ENCODE measurements around the gene ARHGAP15. TPM values are rescaled to one million over a fixed set of nuclear protein-coding genes. Genes with fewer than 3 reads are reported as not detected.

ARHGAP15 gene
- polyA plus RNA-seq, 1 donor = 16.4 TPM

- peaks cover 27% of the 10 kb centered on the region for H3K4me1 ChIP-seq (ENCODE audit: control insufficient read depth, insufficient read depth, low read length)
- WGBS (ENCODE audit: insufficient coverage, low lambda C conversion rate) = 22% methylated on average over 2 of the region's 6 CpGs
- H3K36me3 ChIP-seq (ENCODE audit: control insufficient read depth, insufficient read depth, low read length) = no peaks in the 10 kb centered on the region
- DNase-seq = no peak
- H3K27ac ChIP-seq (ENCODE audit: low read length) = no peak overlapping the region
- H3K9me3 ChIP-seq (ENCODE audit: control insufficient read depth, low read depth, low read length) = no peaks in the 10 kb centered on the region
- no peak overlapping the region for H3K4me3 ChIP-seq (ENCODE audit: low read length)
- H3K27me3 ChIP-seq (ENCODE audit: control insufficient read depth, insufficient read depth, low read length) = no peaks in the 10 kb centered on the region
Measured at GRCh38 chr2:143705108-143705707, 576.0 kb downstream of the ARHGAP15 start.

GRCh38 chr2:143706354-143706753, 577.1 kb downstream of the ARHGAP15 start:
- peak in 1 of 2 donors; percentile 53 for DNase-seq
- Histone ChIP-seq H3K4me3 (ENCODE audit: low read length) (no peak overlapping the region), H3K4me1 (ENCODE audit: control insufficient read depth, insufficient read depth, low read length) (peaks cover 27% of the 10 kb centered on the region), H3K27ac (ENCODE audit: low read length) (no peak overlapping the region), H3K36me3 (ENCODE audit: control insufficient read depth, insufficient read depth, low read length) (no peaks in the 10 kb centered on the region), H3K9me3 (ENCODE audit: control insufficient read depth, low read depth, low read length) (no peaks in the 10 kb centered on the region), H3K27me3 (ENCODE audit: control insufficient read depth, insufficient read depth, low read length) (no peaks in the 10 kb centered on the region)
- WGBS (ENCODE audit: insufficient coverage, low lambda C conversion rate) = no CpG with 5 or more reads among the region's 3 CpGs

GRCh38 chr2:143708682-143709081, 579.5 kb downstream of the ARHGAP15 start:
- no peak for DNase-seq
- Histone ChIP-seq H3K36me3 (ENCODE audit: control insufficient read depth, insufficient read depth, low read length) (no peaks in the 10 kb centered on the region), H3K4me3 (ENCODE audit: low read length) (no peak overlapping the region), H3K9me3 (ENCODE audit: control insufficient read depth, low read depth, low read length) (no peaks in the 10 kb centered on the region), H3K4me1 (ENCODE audit: control insufficient read depth, insufficient read depth, low read length) (peaks cover 20% of the 10 kb centered on the region), H3K27me3 (ENCODE audit: control insufficient read depth, insufficient read depth, low read length) (no peaks in the 10 kb centered on the region), H3K27ac (ENCODE audit: low read length) (no peak overlapping the region)

- no peaks in the 10 kb centered on the region for H3K9me3 ChIP-seq (ENCODE audit: control insufficient read depth, low read depth, low read length)
- no peaks in the 10 kb centered on the region for H3K27me3 ChIP-seq (ENCODE audit: control insufficient read depth, insufficient read depth, low read length)
- no peaks in the 10 kb centered on the region for H3K36me3 ChIP-seq (ENCODE audit: control insufficient read depth, insufficient read depth, low read length)
- no peak overlapping the region for H3K27ac ChIP-seq (ENCODE audit: low read length)
- no peak overlapping the region for H3K4me3 ChIP-seq (ENCODE audit: low read length)
- DNase-seq = no peak
- H3K4me1 ChIP-seq (ENCODE audit: control insufficient read depth, insufficient read depth, low read length) = peaks cover 16% of the 10 kb centered on the region
- 90% methylated on average over 2 of the region's 4 CpGs for WGBS (ENCODE audit: insufficient coverage, low lambda C conversion rate)
Measured at GRCh38 chr2:143710196-143710595, 581.0 kb downstream of the ARHGAP15 start.

- DNase-seq = no peak
- no peaks in the 10 kb centered on the region for H3K27me3 ChIP-seq (ENCODE audit: control insufficient read depth, insufficient read depth, low read length)
- no peaks in the 10 kb centered on the region for H3K36me3 ChIP-seq (ENCODE audit: control insufficient read depth, insufficient read depth, low read length)
- no peak overlapping the region for H3K4me3 ChIP-seq (ENCODE audit: low read length)
- H3K9me3 ChIP-seq (ENCODE audit: control insufficient read depth, low read depth, low read length) = no peaks in the 10 kb centered on the region
- no peak overlapping the region for H3K27ac ChIP-seq (ENCODE audit: low read length)
- H3K4me1 ChIP-seq (ENCODE audit: control insufficient read depth, insufficient read depth, low read length) = peaks cover 13% of the 10 kb centered on the region
- WGBS (ENCODE audit: insufficient coverage, low lambda C conversion rate) = 100% methylated on average over 1 of the region's 2 CpGs
Measured at GRCh38 chr2:143710879-143711278, 581.7 kb downstream of the ARHGAP15 start.

- H3K9me3 ChIP-seq (ENCODE audit: control insufficient read depth, low read depth, low read length) = no peaks in the 10 kb centered on the region
- H3K27me3 ChIP-seq (ENCODE audit: control insufficient read depth, insufficient read depth, low read length) = no peaks in the 10 kb centered on the region
- H3K27ac ChIP-seq (ENCODE audit: low read length) = no peak overlapping the region
- 100% methylated on average over 1 of the region's 1 CpG for WGBS (ENCODE audit: insufficient coverage, low lambda C conversion rate)
- H3K4me3 ChIP-seq (ENCODE audit: low read length) = no peak overlapping the region
- no peaks in the 10 kb centered on the region for H3K4me1 ChIP-seq (ENCODE audit: control insufficient read depth, insufficient read depth, low read length)
- no peaks in the 10 kb centered on the region for H3K36me3 ChIP-seq (ENCODE audit: control insufficient read depth, insufficient read depth, low read length)
- no peak for DNase-seq
Measured at GRCh38 chr2:143716522-143716921, 587.3 kb downstream of the ARHGAP15 start.

- Histone ChIP-seq H3K27me3 (ENCODE audit: control insufficient read depth, insufficient read depth, low read length) (no peaks in the 10 kb centered on the region), H3K9me3 (ENCODE audit: control insufficient read depth, low read depth, low read length) (no peaks in the 10 kb centered on the region), H3K36me3 (ENCODE audit: control insufficient read depth, insufficient read depth, low read length) (no peaks in the 10 kb centered on the region), H3K4me3 (ENCODE audit: low read length) (no peak overlapping the region), H3K4me1 (ENCODE audit: control insufficient read depth, insufficient read depth, low read length) (no peaks in the 10 kb centered on the region), H3K27ac (ENCODE audit: low read length) (no peak overlapping the region)
- no CpG with 5 or more reads among the region's 6 CpGs for WGBS (ENCODE audit: insufficient coverage, low lambda C conversion rate)
- no peak for DNase-seq
Measured at GRCh38 chr2:143717053-143717452, 587.8 kb downstream of the ARHGAP15 start.

- 87% methylated on average over 4 of the region's 10 CpGs for WGBS (ENCODE audit: insufficient coverage, low lambda C conversion rate)
- Histone ChIP-seq H3K9me3 (ENCODE audit: control insufficient read depth, low read depth, low read length) (no peaks in the 10 kb centered on the region), H3K4me1 (ENCODE audit: control insufficient read depth, insufficient read depth, low read length) (no peaks in the 10 kb centered on the region), H3K27ac (ENCODE audit: low read length) (no peak overlapping the region), H3K4me3 (ENCODE audit: low read length) (no peak overlapping the region), H3K27me3 (ENCODE audit: control insufficient read depth, insufficient read depth, low read length) (no peaks in the 10 kb centered on the region), H3K36me3 (ENCODE audit: control insufficient read depth, insufficient read depth, low read length) (no peaks in the 10 kb centered on the region)
- DNase-seq = no peak
Measured at GRCh38 chr2:143717536-143718168, 588.4 kb downstream of the ARHGAP15 start.

- no peaks in the 10 kb centered on the region for H3K4me1 ChIP-seq (ENCODE audit: control insufficient read depth, insufficient read depth, low read length)
- H3K9me3 ChIP-seq (ENCODE audit: control insufficient read depth, low read depth, low read length) = no peaks in the 10 kb centered on the region
- no peak overlapping the region for H3K4me3 ChIP-seq (ENCODE audit: low read length)
- DNase-seq = no peak
- H3K27ac ChIP-seq (ENCODE audit: low read length) = no peak overlapping the region
- WGBS (ENCODE audit: insufficient coverage, low lambda C conversion rate) = no CpG with 5 or more reads among the region's 2 CpGs
- no peaks in the 10 kb centered on the region for H3K36me3 ChIP-seq (ENCODE audit: control insufficient read depth, insufficient read depth, low read length)
- H3K27me3 ChIP-seq (ENCODE audit: control insufficient read depth, insufficient read depth, low read length) = no peaks in the 10 kb centered on the region
Measured at GRCh38 chr2:143718745-143719144, 589.5 kb downstream of the ARHGAP15 start.

- Histone ChIP-seq H3K27ac (ENCODE audit: low read length) (no peak overlapping the region), H3K36me3 (ENCODE audit: control insufficient read depth, insufficient read depth, low read length) (no peaks in the 10 kb centered on the region), H3K4me3 (ENCODE audit: low read length) (no peak overlapping the region), H3K9me3 (ENCODE audit: control insufficient read depth, low read depth, low read length) (no peaks in the 10 kb centered on the region), H3K4me1 (ENCODE audit: control insufficient read depth, insufficient read depth, low read length) (no peaks in the 10 kb centered on the region), H3K27me3 (ENCODE audit: control insufficient read depth, insufficient read depth, low read length) (no peaks in the 10 kb centered on the region)
- 60% methylated on average over 1 of the region's 2 CpGs for WGBS (ENCODE audit: insufficient coverage, low lambda C conversion rate)
- DNase-seq = no peak
Measured at GRCh38 chr2:143719406-143719805, 590.2 kb downstream of the ARHGAP15 start.

- Histone ChIP-seq H3K27ac (ENCODE audit: low read length) (no peak overlapping the region), H3K27me3 (ENCODE audit: control insufficient read depth, insufficient read depth, low read length) (no peaks in the 10 kb centered on the region), H3K9me3 (ENCODE audit: control insufficient read depth, low read depth, low read length) (no peaks in the 10 kb centered on the region), H3K4me1 (ENCODE audit: control insufficient read depth, insufficient read depth, low read length) (no peaks in the 10 kb centered on the region), H3K4me3 (ENCODE audit: low read length) (no peak overlapping the region), H3K36me3 (ENCODE audit: control insufficient read depth, insufficient read depth, low read length) (no peaks in the 10 kb centered on the region)
- WGBS (ENCODE audit: insufficient coverage, low lambda C conversion rate) = no CpG with 5 or more reads among the region's 17 CpGs
- DNase-seq = no peak
Measured at GRCh38 chr2:143720095-143720664, 591.0 kb downstream of the ARHGAP15 start.

Measured in large intestine (tissue), 3 donors.